GM18505 (cell line): ENCODE data around the gene TDRD5.

Experiments
- ATAC-seq: cut with Tn5 transposase; IDR thresholded peaks from one replicate; pipeline ENCODE4 v1.9.1; 2021; ENCODE audit not compliant: unreplicated experiment
- POLR2A ChIP-seq: IDR thresholded peaks from 4 replicates; pipeline ENCODE4 v1.6.1; 2011; ENCODE audit warnings: borderline replicate concordance; ENCODE audit not compliant: insufficient read depth, insufficient read length; ENCODE audit errors: extremely low read depth

The TDRD5 gene

GRCh38 chr1:179583771-179584320 lies 7.8 kb upstream of the TDRD5 start:
- no peak for TF ChIP-seq POLR2A
- ATAC-seq = no peak

GRCh38 chr1:179586107-179586823 lies 5.4 kb upstream of the TDRD5 start:
- ATAC-seq = no peak
- no peak for TF ChIP-seq POLR2A

- TF ChIP-seq POLR2A = no peak
- ATAC-seq = no peak
Measured at GRCh38 chr1:179587336-179587735, 4.3 kb upstream of the TDRD5 start.

- TF ChIP-seq POLR2A = no peak
- ATAC-seq = no peak
Measured at GRCh38 chr1:179588425-179589024, 3.1 kb upstream of the TDRD5 start.

GRCh38 chr1:179589509-179589908 lies 2.1 kb upstream of the TDRD5 start:
- no peak for ATAC-seq
- TF ChIP-seq POLR2A = no peak

- no peak for ATAC-seq
- no peak for TF ChIP-seq POLR2A
Measured at GRCh38 chr1:179590671-179591070, 961 bp upstream of the TDRD5 start.

GRCh38 chr1:179591253-179591591 lies 410 bp upstream of the TDRD5 start:
- no peak for TF ChIP-seq POLR2A
- ATAC-seq = no peak

GRCh38 chr1:179598631-179599030 lies 7.0 kb downstream of the TDRD5 start:
- no peak for TF ChIP-seq POLR2A
- no peak for ATAC-seq

GRCh38 chr1:179599623-179600249 lies 8.1 kb downstream of the TDRD5 start:
- no peak for ATAC-seq
- TF ChIP-seq POLR2A = no peak

- no peak for TF ChIP-seq POLR2A
- no peak for ATAC-seq
Measured at GRCh38 chr1:179601093-179601492, 9.5 kb downstream of the TDRD5 start.

- ATAC-seq = no peak
- no peak for TF ChIP-seq POLR2A
Measured at GRCh38 chr1:179612361-179612760, 20.7 kb downstream of the TDRD5 start.

- TF ChIP-seq POLR2A = no peak
- ATAC-seq = no peak
Measured at GRCh38 chr1:179630719-179631118, 39.1 kb downstream of the TDRD5 start.

- no peak for TF ChIP-seq POLR2A
- ATAC-seq = no peak
Measured at GRCh38 chr1:179632868-179633267, 41.2 kb downstream of the TDRD5 start.

GRCh38 chr1:179637211-179637860 lies 45.7 kb downstream of the TDRD5 start:
- TF ChIP-seq POLR2A = no peak
- no peak for ATAC-seq

GRCh38 chr1:179661018-179661417 lies 69.4 kb downstream of the TDRD5 start:
- ATAC-seq = no peak
- TF ChIP-seq POLR2A = no peak
